Glutamatergic neuron (in vitro differentiated cells): ENCODE data around the gene CCDC191. TPM values are rescaled to one million over a fixed set of nuclear protein-coding genes. Genes with fewer than 3 reads are reported as not detected.

Experiments
- DNase-seq: peaks from one replicate; pipeline ENCODE4 v3.0.0; 2022
- H3K27ac Mint-ChIP-seq: one replicate; pipeline ENCODE4 v1.8.0; 2020; ENCODE audit warnings: mild to moderate bottlenecking, mixed read lengths, inconsistent platforms; ENCODE audit not compliant: unreplicated experiment
- H3K27me3 Mint-ChIP-seq: one replicate; pipeline ENCODE4 v1.8.0; 2020; ENCODE audit warnings: mild to moderate bottlenecking, moderate library complexity, mixed read lengths, inconsistent platforms; ENCODE audit not compliant: unreplicated experiment
- H3K36me3 Mint-ChIP-seq: one replicate; pipeline ENCODE4 v1.8.0; 2020; ENCODE audit warnings: mild to moderate bottlenecking, mixed read lengths, inconsistent platforms; ENCODE audit not compliant: unreplicated experiment
- H3K4me1 Mint-ChIP-seq: one replicate; pipeline ENCODE4 v1.8.0; 2020; ENCODE audit warnings: mild to moderate bottlenecking, low read depth, mixed read lengths, inconsistent platforms; ENCODE audit not compliant: unreplicated experiment
- H3K4me3 Mint-ChIP-seq: one replicate; pipeline ENCODE4 v1.8.0; 2020; ENCODE audit warnings: mild to moderate bottlenecking, mixed read lengths, inconsistent platforms; ENCODE audit not compliant: unreplicated experiment
- H3K9me3 Mint-ChIP-seq: one replicate; pipeline ENCODE4 v1.8.0; 2020; ENCODE audit warnings: mild to moderate bottlenecking, moderate library complexity, mixed read lengths, inconsistent platforms; ENCODE audit not compliant: unreplicated experiment
- CTCF ChIP-seq: fragments of 200-600 bp; sonication (generic); IDR thresholded peaks from one replicate; pipeline ENCODE4 v1.5.0; 2021; ENCODE audit not compliant: partially characterized antibody, unreplicated experiment
- total RNA-seq: library from RNA; stranded (reverse); fragmentation: NEBNext Ultra II Directional; extraction: Animal tissue kit (Norgen Biotek cat#: 25700); gene quantifications from one replicate; pipeline ENCODE4 v1.2.1, GENCODE V29; 2021; ENCODE audit not compliant: unreplicated experiment

Gene CCDC191
- total RNA-seq, 1 donor from 2014 or later, result 3.8 TPM

- Mint-ChIP-seq H3K27me3 (no peaks in the 10 kb centered on the region), H3K36me3 (no peaks in the 10 kb centered on the region), H3K9me3 (no peaks in the 10 kb centered on the region), H3K4me3 (no peak overlapping the region), H3K4me1 (peaks cover 1% of the 10 kb centered on the region), H3K27ac (no peak overlapping the region)
- no peak for TF ChIP-seq CTCF
- no peak for DNase-seq
Observed at GRCh38 chr3:114014211-114014610, 42.1 kb downstream of the CCDC191 start.

GRCh38 chr3:114011059-114011797, 45.1 kb downstream of the CCDC191 start:
- no peaks in the 10 kb centered on the region for H3K27me3 Mint-ChIP-seq
- H3K36me3 Mint-ChIP-seq, result no peaks in the 10 kb centered on the region
- no peak for TF ChIP-seq CTCF
- no peak for DNase-seq
- peaks cover 1% of the 10 kb centered on the region for H3K4me1 Mint-ChIP-seq
- no peak overlapping the region for H3K4me3 Mint-ChIP-seq
- H3K27ac Mint-ChIP-seq, result no peak overlapping the region
- no peaks in the 10 kb centered on the region for H3K9me3 Mint-ChIP-seq

- Mint-ChIP-seq H3K4me3 (no peak overlapping the region), H3K4me1 (no peaks in the 10 kb centered on the region), H3K36me3 (no peaks in the 10 kb centered on the region), H3K9me3 (no peaks in the 10 kb centered on the region), H3K27ac (no peak overlapping the region), H3K27me3 (no peaks in the 10 kb centered on the region)
- DNase-seq, result no peak
- TF ChIP-seq CTCF, result no peak
Observed at GRCh38 chr3:114005481-114005880, 50.8 kb downstream of the CCDC191 start.

- Mint-ChIP-seq H3K27me3 (no peaks in the 10 kb centered on the region), H3K4me3 (no peak overlapping the region), H3K36me3 (no peaks in the 10 kb centered on the region), H3K27ac (no peak overlapping the region), H3K9me3 (no peaks in the 10 kb centered on the region), H3K4me1 (no peaks in the 10 kb centered on the region)
- TF ChIP-seq CTCF, result no peak
- DNase-seq, result no peak
Observed at GRCh38 chr3:113985541-113985940, 70.8 kb downstream of the CCDC191 start.

- Mint-ChIP-seq H3K4me1 (no peaks in the 10 kb centered on the region), H3K27me3 (peaks cover 2% of the 10 kb centered on the region), H3K4me3 (no peak overlapping the region), H3K36me3 (no peaks in the 10 kb centered on the region), H3K27ac (no peak overlapping the region), H3K9me3 (no peaks in the 10 kb centered on the region)
- TF ChIP-seq CTCF, result no peak
- DNase-seq, result no peak
Observed at GRCh38 chr3:113983544-113983943, 72.8 kb downstream of the CCDC191 start.
